SK-N-MC (cell line): Measurements from ENCODE around the gene PPHLN1.

Experiments
- EZH2 ChIP-seq: fragments of 200-600 bp; sonication (generic); IDR thresholded peaks from one replicate; pipeline ENCODE4 v1.6.1; 2017; ENCODE audit warnings: antibody characterized with exemption
- FOXP2 ChIP-seq: optimal IDR thresholded peaks from 2 replicates; pipeline ENCODE3; 2011; ENCODE audit warnings: mild to moderate bottlenecking, moderate library complexity; ENCODE audit not compliant: insufficient read depth; ENCODE audit errors: extremely low read length, control extremely low read depth
- POLR2AphosphoS5 ChIP-seq: IDR thresholded peaks from 2 replicates; pipeline ENCODE4 v1.6.1; 2012; ENCODE audit warnings: mild to moderate bottlenecking, low read depth, low read length, borderline replicate concordance

GRCh38 chr12:42426746-42427145 is 100.8 kb downstream of the PPHLN1 start:
- TF ChIP-seq POLR2AphosphoS5 (no peak), EZH2 (no peak), FOXP2 (no peak)
